KMS-11 (cell line): ENCODE data around the gene TIPARP.

Experiments
- H2AFZ ChIP-seq: fragments of 200-600 bp; sonication (generic); 2 replicates; pipeline ENCODE4 v1.6.1; 2016; ENCODE audit warnings: antibody characterized with exemption, mixed run types, low read depth
- H3K27ac ChIP-seq: fragments of 200-600 bp; sonication (generic); 2 replicates; pipeline ENCODE4 v1.6.1; 2016; ENCODE audit warnings: mild to moderate bottlenecking, mixed run types
- H3K27me3 ChIP-seq: fragments of 200-600 bp; sonication (generic); 2 replicates; pipeline ENCODE4 v1.6.1; 2017; ENCODE audit warnings: mild to moderate bottlenecking, low read depth, mixed run types, moderate library complexity; ENCODE audit not compliant: insufficient read depth
- H3K36me3 ChIP-seq: fragments of 200-600 bp; sonication (generic); 2 replicates; pipeline ENCODE4 v1.6.1; 2017; ENCODE audit warnings: mild to moderate bottlenecking, mixed run types; ENCODE audit not compliant: insufficient read depth
- H3K4me1 ChIP-seq: fragments of 200-600 bp; sonication (generic); 2 replicates; pipeline ENCODE4 v1.6.1; 2016; ENCODE audit warnings: mild to moderate bottlenecking, low read depth, mixed run types; ENCODE audit not compliant: poor library complexity, severe bottlenecking
- H3K4me2 ChIP-seq: fragments of 200-600 bp; sonication (generic); 2 replicates; pipeline ENCODE4 v1.7.0; 2016; ENCODE audit warnings: mild to moderate bottlenecking, mixed run types
- H3K4me3 ChIP-seq: fragments of 200-600 bp; sonication (generic); IDR thresholded peaks from 2 replicates; pipeline ENCODE4 v1.6.1; 2017; ENCODE audit warnings: low read depth, low read length, mixed read lengths; ENCODE audit not compliant: insufficient read depth
- H3K79me2 ChIP-seq: fragments of 200-600 bp; sonication (generic); 2 replicates; pipeline ENCODE4 v1.6.1; 2016; ENCODE audit warnings: low read depth, mixed run types; ENCODE audit not compliant: insufficient read depth
- H3K9ac ChIP-seq: fragments of 200-600 bp; sonication (generic); 2 replicates; pipeline ENCODE4 v1.6.1; 2016; ENCODE audit warnings: mild to moderate bottlenecking, mixed run types
- H4K20me1 ChIP-seq: fragments of 200-600 bp; sonication (generic); 2 replicates; pipeline ENCODE4 v1.6.1; 2016; ENCODE audit warnings: mild to moderate bottlenecking, mixed run types; ENCODE audit not compliant: insufficient read depth
- CTCF ChIP-seq: fragments of 200-600 bp; sonication (generic); conservative IDR thresholded peaks from 2 replicates; pipeline ENCODE4 v1.6.1; 2017; ENCODE audit warnings: low read depth, mild to moderate bottlenecking, antibody characterized with exemption, low read length, moderate library complexity, mixed read lengths

Gene TIPARP

GRCh38 chr3:156628836-156629618, 45.4 kb upstream of the TIPARP start:
- no peaks in the 10 kb centered on the region for H3K27me3 ChIP-seq
- no peaks in the 10 kb centered on the region for H4K20me1 ChIP-seq
- H3K36me3 ChIP-seq = no peaks in the 10 kb centered on the region
- H3K27ac ChIP-seq = no peak overlapping the region
- TF ChIP-seq CTCF = no peak
- no peak overlapping the region for H3K4me3 ChIP-seq
- no peak overlapping the region for H2AFZ ChIP-seq
- no peaks in the 10 kb centered on the region for H3K79me2 ChIP-seq
- H3K4me1 ChIP-seq = peaks cover 6% of the 10 kb centered on the region
- H3K4me2 ChIP-seq = no peak overlapping the region
- H3K9ac ChIP-seq = no peak overlapping the region

- Histone ChIP-seq H3K27ac (no peak overlapping the region), H3K4me2 (no peak overlapping the region)
Measured at GRCh38 chr3:156630081-156630772, 44.2 kb upstream of the TIPARP start.

GRCh38 chr3:156630773-156631093, 43.7 kb upstream of the TIPARP start:
- Histone ChIP-seq H3K4me2 (no peak overlapping the region), H3K27ac (no peak overlapping the region), H3K36me3 (no peaks in the 10 kb centered on the region), H3K4me3 (no peak overlapping the region), H3K4me1 (peaks cover 5% of the 10 kb centered on the region), H3K79me2 (no peaks in the 10 kb centered on the region), H2AFZ (no peak overlapping the region), H4K20me1 (no peaks in the 10 kb centered on the region), H3K9ac (no peak overlapping the region), H3K27me3 (no peaks in the 10 kb centered on the region)
- TF ChIP-seq CTCF = no peak

More at GRCh38 chr3:156630081-156630772, 44.2 kb upstream of the TIPARP start:
- Histone ChIP-seq H4K20me1 (no peaks in the 10 kb centered on the region), H3K4me1 (peaks cover 6% of the 10 kb centered on the region), H3K27me3 (no peaks in the 10 kb centered on the region), H2AFZ (no peak overlapping the region), H3K4me3 (no peak overlapping the region), H3K36me3 (no peaks in the 10 kb centered on the region), H3K79me2 (no peaks in the 10 kb centered on the region), H3K9ac (no peak overlapping the region)
- no peak for TF ChIP-seq CTCF

GRCh38 chr3:156631323-156631722, 43.1 kb upstream of the TIPARP start:
- Histone ChIP-seq H3K79me2 (no peaks in the 10 kb centered on the region), H3K36me3 (no peaks in the 10 kb centered on the region), H2AFZ (no peak overlapping the region), H3K4me3 (no peak overlapping the region), H3K4me1 (no peaks in the 10 kb centered on the region), H3K9ac (no peak overlapping the region), H3K27me3 (no peaks in the 10 kb centered on the region), H3K4me2 (no peak overlapping the region), H3K27ac (no peak overlapping the region), H4K20me1 (no peaks in the 10 kb centered on the region)
- no peak for TF ChIP-seq CTCF
